Smooth muscle cell (in vitro differentiated cells): ENCODE measurements around the gene NSUN5. TPM values are rescaled to one million over a fixed set of nuclear protein-coding genes. Genes with fewer than 3 reads are reported as not detected.
"Not testable (repeated sequence)": the region's sequence is repeated elsewhere in the genome, so short reads cannot be mapped to it uniquely, and the experiment has no call there.

Experiments
- DNase-seq: peaks from one replicate; lab custom pipeline; 2025; ENCODE audit not compliant: unreplicated experiment; lab: John Stamatoyannopoulos, UW
- H2AFZ ChIP-seq: fragments of 200-600 bp; sonication (generic); 2 replicates; pipeline ENCODE4 v1.6.0; 2016; ENCODE audit warnings: antibody characterized with exemption, low read depth, mild to moderate bottlenecking
- H3F3A ChIP-seq: fragments of 200-600 bp; sonication (generic); 2 replicates; pipeline ENCODE4 v1.6.0; 2017; ENCODE audit warnings: antibody characterized with exemption, low read depth
- H3K27ac ChIP-seq: fragments of 200-600 bp; sonication (generic); 2 replicates; pipeline ENCODE4 v1.5.1; 2016; ENCODE audit warnings: low read depth, mild to moderate bottlenecking
- H3K27me3 ChIP-seq: fragments of 200-600 bp; sonication (generic); 2 replicates; pipeline ENCODE4 v1.6.1; 2016; ENCODE audit warnings: low read depth, mild to moderate bottlenecking
- H3K36me3 ChIP-seq: fragments of 200-600 bp; sonication (generic); 2 replicates; pipeline ENCODE4 v1.5.1; 2016; ENCODE audit warnings: low read depth
- H3K4me1 ChIP-seq: fragments of 200-600 bp; sonication (generic); 2 replicates; pipeline ENCODE4 v1.5.1; 2016; ENCODE audit warnings: low read depth
- H3K4me2 ChIP-seq: fragments of 200-600 bp; sonication (generic); 2 replicates; pipeline ENCODE4 v1.6.0; 2016; ENCODE audit warnings: mild to moderate bottlenecking
- H3K4me3 ChIP-seq: fragments of 200-600 bp; sonication (generic); 2 replicates; pipeline ENCODE4 v1.5.1; 2016; ENCODE audit warnings: mild to moderate bottlenecking
- H3K79me2 ChIP-seq: fragments of 200-600 bp; sonication (generic); 2 replicates; pipeline ENCODE4 v1.6.0; 2016; ENCODE audit warnings: low read depth, mild to moderate bottlenecking
- H3K9ac ChIP-seq: fragments of 200-600 bp; sonication (generic); 2 replicates; pipeline ENCODE4 v1.6.0; 2016; ENCODE audit warnings: low read depth
- H3K9me3 ChIP-seq: fragments of 200-600 bp; sonication (generic); replicated peaks from 2 replicates; pipeline ENCODE4 v1.5.1; 2016; ENCODE audit warnings: low read depth
- H4K20me1 ChIP-seq: fragments of 200-600 bp; sonication (generic); 2 replicates; pipeline ENCODE4 v1.6.0; 2016; ENCODE audit warnings: low read depth
- CTCF ChIP-seq: fragments of 200-600 bp; sonication (generic); IDR thresholded peaks from 2 replicates; pipeline ENCODE4 v1.5.1; 2017; ENCODE audit warnings: borderline replicate concordance, mild to moderate bottlenecking, antibody characterized with exemption; ENCODE audit not compliant: insufficient read depth, poor library complexity, severe bottlenecking
- WGBS: methylation state at CpG from one replicate; pipeline ENCODE4 v1.1.7; 2016; ENCODE audit warnings: low lambda C conversion rate; 5-methylcytosine and 5-hydroxymethylcytosine counted together
- polyA plus RNA-seq: library from polyadenylated mRNA; unstranded; fragments of >200 nt; fragmentation: Nextera tagmentation; extraction: Ambion mirVana; gene quantifications from 2 replicates; pipeline ENCODE4 v1.2.1, GENCODE V29; 2016
- total RNA-seq: library from RNA; depleted of rRNA; stranded (reverse); fragments of >200 nt; gene quantifications from 2 replicates; pipeline ENCODE4 v1.2.3, GENCODE V29; 2014

NSUN5 gene
- total and polyA plus RNA-seq, 2 experiments from 2014 or later = 25.2 to 38.1 TPM

GRCh38 chr7:73324081-73324845 is 15.6 kb upstream of the NSUN5 start:
- WGBS = 40% methylated on average over 30 of the region's 31 CpGs
- not testable (repeated sequence) for H3K36me3 ChIP-seq, H3K4me1 ChIP-seq, DNase-seq, H3K9me3 ChIP-seq, H3K27me3 ChIP-seq, H4K20me1 ChIP-seq, H3K9ac ChIP-seq, H3K4me3 ChIP-seq, H3K79me2 ChIP-seq, H3K27ac ChIP-seq, H3F3A ChIP-seq
- peak overlapping the region; percentile 0 for H2AFZ ChIP-seq
- peak; percentile 36 for TF ChIP-seq CTCF
- peak overlapping the region; percentile 32 for H3K4me2 ChIP-seq

DNA sequence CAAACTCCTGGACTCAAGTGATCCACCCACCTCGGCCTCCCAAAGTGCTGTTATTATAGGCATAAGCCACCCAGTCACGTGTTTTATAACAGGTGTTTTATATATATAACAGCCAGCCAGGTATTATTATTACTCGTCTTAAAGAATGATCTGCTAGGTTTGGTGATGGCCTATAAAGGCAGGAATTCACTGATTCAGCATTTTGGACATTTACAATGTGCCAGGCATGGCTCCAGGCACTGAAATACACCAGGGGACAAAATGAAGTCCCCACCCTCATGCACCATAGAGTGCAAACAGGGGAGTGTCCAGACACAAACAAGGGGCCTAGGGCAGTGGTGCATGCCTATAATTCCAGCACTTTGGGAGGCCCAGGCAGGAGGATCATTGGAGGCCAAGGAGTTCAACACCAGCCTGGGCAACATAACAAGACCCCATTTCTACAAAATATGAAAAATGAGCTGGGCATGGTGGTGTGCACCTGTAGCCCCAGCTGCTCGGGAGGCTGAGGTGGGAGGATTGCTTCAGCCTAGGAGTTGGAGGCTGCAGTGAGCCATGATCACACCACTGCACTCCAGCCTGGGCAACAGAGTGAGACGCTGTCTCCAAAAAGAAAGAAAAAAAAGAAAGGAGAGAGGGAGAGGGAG is 14.9 kb upstream of the NSUN5 start:
- H3K36me3 ChIP-seq, H3K27ac ChIP-seq, H3K9ac ChIP-seq, H3K9me3 ChIP-seq, H3K4me1 ChIP-seq, H4K20me1 ChIP-seq, H3K79me2 ChIP-seq, H3K4me3 ChIP-seq, H3F3A ChIP-seq, DNase-seq, H3K27me3 ChIP-seq: not testable (repeated sequence)
- Histone ChIP-seq H2AFZ (peak overlapping the region; percentile 0), H3K4me2 (peak overlapping the region; percentile 32)
- 88% methylated on average over 5 of the region's 5 CpGs for WGBS

DNA sequence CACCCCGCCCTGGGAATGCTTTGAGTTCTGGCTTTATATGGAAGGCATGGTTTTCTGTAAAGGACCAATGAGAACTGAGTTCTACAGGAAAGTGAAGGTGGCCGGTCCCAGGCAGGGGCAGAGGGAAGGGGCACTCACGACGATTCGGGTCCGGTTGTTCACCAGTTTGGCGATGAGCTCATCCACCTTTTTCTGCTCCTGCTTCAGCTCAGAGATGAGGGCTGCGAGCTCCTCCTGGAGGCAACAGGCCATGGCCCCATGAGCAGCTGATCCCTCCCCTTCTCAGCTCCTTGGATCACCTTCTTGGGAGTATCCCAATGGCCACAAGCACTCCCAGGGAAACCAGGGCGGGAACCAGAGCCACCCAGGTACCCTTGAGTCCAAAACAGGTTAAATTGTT is 11.4 kb upstream of the NSUN5 start:
- not testable (repeated sequence) for H2AFZ ChIP-seq, H3K4me1 ChIP-seq, H4K20me1 ChIP-seq, H3K4me2 ChIP-seq, DNase-seq, H3K9me3 ChIP-seq, H3K27me3 ChIP-seq, H3K36me3 ChIP-seq, H3K9ac ChIP-seq, H3K79me2 ChIP-seq, H3F3A ChIP-seq, H3K27ac ChIP-seq, H3K4me3 ChIP-seq
- WGBS = 84% methylated on average over 9 of the region's 9 CpGs

GRCh38 chr7:73319541-73319940 is 10.9 kb upstream of the NSUN5 start:
- not testable (repeated sequence) for H3K9ac ChIP-seq, H3F3A ChIP-seq, H3K4me2 ChIP-seq, H3K4me1 ChIP-seq, H3K36me3 ChIP-seq, H3K9me3 ChIP-seq, H3K27me3 ChIP-seq, H4K20me1 ChIP-seq, H3K79me2 ChIP-seq, H2AFZ ChIP-seq, DNase-seq, H3K4me3 ChIP-seq, H3K27ac ChIP-seq
- WGBS = 89% methylated on average over 9 of the region's 9 CpGs

- not testable (repeated sequence) for H3K27me3 ChIP-seq, H3K9me3 ChIP-seq, H3K4me1 ChIP-seq, DNase-seq, H4K20me1 ChIP-seq, H3K36me3 ChIP-seq, H3K27ac ChIP-seq, H3K4me3 ChIP-seq, H2AFZ ChIP-seq, H3K79me2 ChIP-seq, H3K9ac ChIP-seq, H3K4me2 ChIP-seq, H3F3A ChIP-seq
- WGBS = 78% methylated on average over 11 of the region's 18 CpGs
Observed at GRCh38 chr7:73318656-73319204, 10.1 kb upstream of the NSUN5 start.
